ENCODE results near the gene AIFM3. TPM values are rescaled to one million over a fixed set of nuclear protein-coding genes. Genes with fewer than 3 reads are reported as not detected.
"Not testable (repeated sequence)": the region's sequence is repeated elsewhere in the genome, so short reads cannot be mapped to it uniquely, and the experiment has no call there.

AIFM3 gene
- total RNA-seq, 1 donor from 2014 or later = 2.4 TPM

GRCh38 chr22:20940186-20940651 is 26.8 kb upstream of the AIFM3 start:
- H3K36me3 ChIP-seq (ENCODE audit: control insufficient read depth, insufficient read depth, low read length) = peaks cover 6% of the 10 kb centered on the region
- DNase-seq (ENCODE audit: low read depth) = no peak
- FAIRE-seq = no peak
- TF ChIP-seq, protein P1, sequence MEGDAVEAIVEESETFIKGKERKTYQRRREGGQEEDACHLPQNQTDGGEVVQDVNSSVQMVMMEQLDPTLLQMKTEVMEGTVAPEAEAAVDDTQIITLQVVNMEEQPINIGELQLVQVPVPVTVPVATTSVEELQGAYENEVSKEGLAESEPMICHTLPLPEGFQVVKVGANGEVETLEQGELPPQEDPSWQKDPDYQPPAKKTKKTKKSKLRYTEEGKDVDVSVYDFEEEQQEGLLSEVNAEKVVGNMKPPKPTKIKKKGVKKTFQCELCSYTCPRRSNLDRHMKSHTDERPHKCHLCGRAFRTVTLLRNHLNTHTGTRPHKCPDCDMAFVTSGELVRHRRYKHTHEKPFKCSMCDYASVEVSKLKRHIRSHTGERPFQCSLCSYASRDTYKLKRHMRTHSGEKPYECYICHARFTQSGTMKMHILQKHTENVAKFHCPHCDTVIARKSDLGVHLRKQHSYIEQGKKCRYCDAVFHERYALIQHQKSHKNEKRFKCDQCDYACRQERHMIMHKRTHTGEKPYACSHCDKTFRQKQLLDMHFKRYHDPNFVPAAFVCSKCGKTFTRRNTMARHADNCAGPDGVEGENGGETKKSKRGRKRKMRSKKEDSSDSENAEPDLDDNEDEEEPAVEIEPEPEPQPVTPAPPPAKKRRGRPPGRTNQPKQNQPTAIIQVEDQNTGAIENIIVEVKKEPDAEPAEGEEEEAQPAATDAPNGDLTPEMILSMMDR (IDR thresholded peaks at IDR 0.05; ENCODE audit: insufficient read depth, low read length, severe bottlenecking) = no peak
- H3K4me3 ChIP-seq (ENCODE audit: low read depth, low read length) = no peak overlapping the region
- no peaks in the 10 kb centered on the region for H3K27me3 ChIP-seq (ENCODE audit: control insufficient read depth, insufficient read depth, low read length)

GRCh38 chr22:20940904-20941385 is 26.1 kb upstream of the AIFM3 start:
- TF ChIP-seq, protein P1 (IDR thresholded peaks at IDR 0.05; ENCODE audit: insufficient read depth, low read length, severe bottlenecking) = no peak
- no peak overlapping the region for H3K4me3 ChIP-seq (ENCODE audit: low read depth, low read length)
- FAIRE-seq = no peak
- H3K36me3 ChIP-seq (ENCODE audit: control insufficient read depth, insufficient read depth, low read length) = peaks cover 6% of the 10 kb centered on the region
- no peak for DNase-seq (ENCODE audit: low read depth)
- H3K27me3 ChIP-seq (ENCODE audit: control insufficient read depth, insufficient read depth, low read length) = no peaks in the 10 kb centered on the region

GRCh38 chr22:20942203-20942902 is 24.7 kb upstream of the AIFM3 start:
- DNase-seq (ENCODE audit: low read depth); FAIRE-seq: not testable (repeated sequence)

GRCh38 chr22:20943104-20943933 is 23.7 kb upstream of the AIFM3 start:
- no peak overlapping the region for H3K4me3 ChIP-seq (ENCODE audit: low read depth, low read length)
- H3K27me3 ChIP-seq (ENCODE audit: control insufficient read depth, insufficient read depth, low read length) = no peaks in the 10 kb centered on the region
- peaks cover 1% of the 10 kb centered on the region for H3K36me3 ChIP-seq (ENCODE audit: control insufficient read depth, insufficient read depth, low read length)
- FAIRE-seq (no peak), DNase-seq (ENCODE audit: low read depth) (no peak)
- TF ChIP-seq, protein P1 (IDR thresholded peaks at IDR 0.05; ENCODE audit: insufficient read depth, low read length, severe bottlenecking) = no peak

More at GRCh38 chr22:20942203-20942902, 24.7 kb upstream of the AIFM3 start:
- not testable (repeated sequence) for H3K36me3 ChIP-seq (ENCODE audit: control insufficient read depth, insufficient read depth, low read length); H3K4me3 ChIP-seq (ENCODE audit: low read depth, low read length); H3K27me3 ChIP-seq (ENCODE audit: control insufficient read depth, insufficient read depth, low read length)

DNA sequence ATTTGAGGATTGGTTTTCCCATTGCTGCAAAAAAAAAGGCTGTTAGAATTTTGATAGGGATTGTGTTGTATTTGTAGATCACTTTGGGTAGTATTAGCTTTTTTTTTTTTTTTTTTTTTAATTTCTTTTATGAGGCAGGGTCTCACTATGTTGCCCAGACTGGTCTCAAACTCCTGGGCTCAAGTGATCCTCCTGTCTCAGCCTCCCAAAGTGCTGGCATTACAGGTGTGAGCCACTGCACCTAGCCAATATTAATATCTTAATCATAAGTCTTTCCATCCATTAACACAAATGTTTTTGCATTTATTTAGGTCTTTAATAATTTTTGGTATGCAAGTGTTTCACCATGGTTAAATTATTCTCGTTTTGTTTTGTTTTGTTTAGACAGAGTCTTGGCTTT is 23.0 kb upstream of the AIFM3 start:
- no peak for FAIRE-seq
- Histone ChIP-seq H3K27me3 (ENCODE audit: control insufficient read depth, insufficient read depth, low read length) (no peaks in the 10 kb centered on the region), H3K4me3 (ENCODE audit: low read depth, low read length) (no peak overlapping the region), H3K36me3 (ENCODE audit: control insufficient read depth, insufficient read depth, low read length) (peaks cover 2% of the 10 kb centered on the region)
- TF ChIP-seq, protein P1 (IDR thresholded peaks at IDR 0.05; ENCODE audit: insufficient read depth, low read length, severe bottlenecking) = no peak
- no peak for DNase-seq (ENCODE audit: low read depth)

DNA sequence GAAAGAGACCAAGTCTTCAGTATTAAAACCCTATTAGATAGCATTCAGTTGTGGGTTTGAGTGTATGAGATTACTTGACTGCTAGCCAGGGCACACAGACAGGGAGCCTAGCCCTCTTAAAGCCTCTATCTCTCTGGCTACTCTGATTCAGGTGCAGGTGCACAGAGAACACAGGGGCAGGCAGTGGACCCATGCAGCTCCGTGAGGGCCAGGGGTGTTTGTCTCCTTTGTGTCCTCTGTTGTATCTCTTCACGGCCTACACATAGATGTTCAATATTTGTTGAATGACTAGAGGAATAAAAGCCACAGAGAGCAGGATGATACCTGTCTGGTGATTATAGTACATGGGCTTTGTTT is 21.5 kb upstream of the AIFM3 start:
- TF ChIP-seq, protein P1 (IDR thresholded peaks at IDR 0.05; ENCODE audit: insufficient read depth, low read length, severe bottlenecking) = no peak
- FAIRE-seq (no peak), DNase-seq (ENCODE audit: low read depth) (no peak)
- no peak overlapping the region for H3K4me3 ChIP-seq (ENCODE audit: low read depth, low read length)
- H3K27me3 ChIP-seq (ENCODE audit: control insufficient read depth, insufficient read depth, low read length) = no peaks in the 10 kb centered on the region
- peaks cover 8% of the 10 kb centered on the region for H3K36me3 ChIP-seq (ENCODE audit: control insufficient read depth, insufficient read depth, low read length)
